GM18867 (cell line): ENCODE results near the gene INSYN2A.

Experiments used
- ATAC-seq: cut with Tn5 transposase; IDR thresholded peaks from one replicate; pipeline ENCODE4 v1.9.1; 2021; ENCODE audit warnings: mild to moderate bottlenecking, moderate library complexity; ENCODE audit not compliant: unreplicated experiment

INSYN2A gene

DNA sequence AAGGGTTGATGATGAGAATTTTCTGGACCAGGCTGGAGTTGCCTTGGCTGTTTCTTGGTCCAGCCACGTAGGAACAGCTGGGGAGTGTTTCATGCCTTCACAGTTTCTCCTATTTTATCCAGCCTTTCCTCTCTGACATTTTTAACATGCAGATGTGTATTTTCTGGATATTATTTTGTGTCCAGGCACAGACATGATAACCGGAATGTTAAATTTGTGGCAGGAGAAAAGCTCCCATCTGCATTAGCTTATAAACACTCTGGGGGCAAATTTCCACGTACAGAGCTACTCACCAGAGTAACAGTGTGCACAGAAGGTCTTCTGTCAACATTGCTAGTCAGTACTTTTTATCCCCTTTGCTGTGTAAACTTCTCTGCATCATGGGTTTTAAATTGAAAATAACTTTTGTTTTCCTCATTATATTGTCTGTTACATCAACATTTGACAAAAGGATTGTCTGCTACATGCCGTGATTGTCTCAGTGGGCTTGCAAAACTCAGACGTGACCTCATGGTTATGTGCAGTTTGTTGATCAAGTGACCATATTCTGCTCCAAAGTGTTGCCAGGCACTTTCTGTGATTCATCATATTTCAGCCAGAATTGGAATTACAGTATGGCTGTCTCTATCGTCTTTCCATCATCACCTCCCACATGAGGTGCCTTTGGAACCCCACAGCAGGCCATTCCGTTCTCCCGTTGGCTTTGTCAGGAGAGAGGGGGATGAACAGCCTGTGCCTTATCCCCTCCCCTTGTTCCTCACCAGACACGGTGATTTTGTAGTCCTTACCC lies 41.4 kb downstream of the INSYN2A start:
- ATAC-seq, result no peak

DNA sequence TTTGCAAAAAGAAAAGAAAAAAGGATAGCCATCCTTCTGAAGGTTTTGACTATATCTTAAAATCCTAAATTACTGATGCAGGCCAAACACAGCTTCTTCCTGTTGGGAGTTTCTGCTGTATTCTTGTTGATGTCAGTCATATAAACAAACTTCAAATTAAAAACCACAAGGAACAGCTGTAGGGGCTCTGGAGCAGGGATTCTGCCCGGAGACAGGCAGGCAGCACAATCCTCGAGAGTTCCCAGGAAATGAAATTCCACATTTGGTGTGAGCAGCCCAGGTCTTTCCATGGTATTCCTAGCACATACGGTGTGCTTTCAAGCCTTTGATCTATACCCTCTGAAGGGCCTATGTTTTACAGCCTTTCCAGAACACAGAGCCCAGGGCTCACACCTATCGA lies 43.2 kb downstream of the INSYN2A start:
- no peak for ATAC-seq

DNA sequence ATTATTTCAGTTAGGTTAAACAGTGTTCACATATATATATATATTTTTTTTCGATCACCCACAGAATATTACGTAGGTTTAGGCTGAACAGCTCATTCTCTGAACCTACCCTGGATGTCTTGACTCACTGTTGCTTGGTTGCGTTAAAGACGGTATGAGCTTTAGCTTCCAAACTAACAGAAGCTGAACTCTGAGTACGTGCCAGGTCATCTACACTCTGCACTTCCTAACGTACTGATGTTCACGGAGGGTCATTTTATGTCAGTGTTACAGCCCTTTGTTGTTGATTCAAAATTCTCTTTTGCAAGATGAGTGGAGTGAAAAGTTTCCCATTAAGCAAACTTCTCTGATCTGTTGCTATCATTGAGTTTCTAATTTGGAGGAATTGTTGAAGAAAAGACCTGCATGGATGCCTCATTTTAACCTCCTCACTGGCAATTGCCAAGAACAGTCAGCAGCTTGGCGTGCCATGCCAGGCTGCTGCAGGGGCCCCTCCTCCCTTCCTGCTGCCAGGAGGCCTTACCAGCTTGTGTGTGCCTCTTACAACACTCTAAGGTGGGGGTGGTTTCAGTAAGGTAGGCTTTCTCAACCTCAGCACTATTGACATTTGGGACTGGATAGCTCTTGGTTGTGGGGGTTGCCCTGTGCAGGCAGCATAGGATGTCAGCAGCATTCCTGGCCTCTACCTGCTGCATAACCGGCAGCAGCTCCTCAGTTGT lies 44.3 kb downstream of the INSYN2A start:
- ATAC-seq, result no peak

DNA sequence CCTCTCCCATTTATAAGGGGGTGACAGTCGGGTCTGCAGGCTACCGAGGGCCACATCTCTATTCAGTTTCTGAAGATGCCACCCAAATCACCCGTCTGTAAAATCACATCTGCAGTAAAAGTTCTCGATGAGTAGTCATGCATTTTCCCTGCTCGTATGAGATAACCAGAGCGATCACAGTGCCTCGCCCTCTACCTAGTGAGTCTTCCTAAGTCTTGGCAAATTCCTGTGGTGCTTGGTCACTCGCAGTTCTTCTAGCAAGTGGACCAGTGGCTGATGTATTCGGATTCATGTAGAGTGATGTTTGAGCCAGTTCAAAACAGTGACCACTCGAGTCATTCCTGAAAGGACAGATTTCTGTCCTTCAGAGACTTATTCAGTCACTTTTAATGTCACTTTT lies 44.9 kb downstream of the INSYN2A start:
- ATAC-seq, result no peak

DNA sequence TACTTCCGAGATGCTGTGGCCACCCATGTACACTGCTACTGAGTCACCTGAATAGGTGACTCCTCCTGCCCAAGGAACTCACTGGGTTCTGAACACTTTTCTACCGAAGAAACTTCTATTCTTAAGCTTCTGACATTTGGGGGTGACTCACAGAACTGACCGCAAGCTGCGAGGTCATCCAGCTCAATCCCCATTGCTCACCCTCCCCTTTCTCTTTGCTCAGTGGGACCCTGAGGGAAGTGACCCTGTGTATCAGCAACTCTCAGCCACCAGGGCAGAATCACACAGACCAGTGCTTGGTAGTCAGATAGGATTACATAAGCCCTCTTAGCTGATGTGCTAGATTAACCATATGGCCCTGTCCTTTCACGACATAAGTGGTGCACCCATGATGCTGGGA lies 46.3 kb downstream of the INSYN2A start:
- ATAC-seq, result no peak

DNA sequence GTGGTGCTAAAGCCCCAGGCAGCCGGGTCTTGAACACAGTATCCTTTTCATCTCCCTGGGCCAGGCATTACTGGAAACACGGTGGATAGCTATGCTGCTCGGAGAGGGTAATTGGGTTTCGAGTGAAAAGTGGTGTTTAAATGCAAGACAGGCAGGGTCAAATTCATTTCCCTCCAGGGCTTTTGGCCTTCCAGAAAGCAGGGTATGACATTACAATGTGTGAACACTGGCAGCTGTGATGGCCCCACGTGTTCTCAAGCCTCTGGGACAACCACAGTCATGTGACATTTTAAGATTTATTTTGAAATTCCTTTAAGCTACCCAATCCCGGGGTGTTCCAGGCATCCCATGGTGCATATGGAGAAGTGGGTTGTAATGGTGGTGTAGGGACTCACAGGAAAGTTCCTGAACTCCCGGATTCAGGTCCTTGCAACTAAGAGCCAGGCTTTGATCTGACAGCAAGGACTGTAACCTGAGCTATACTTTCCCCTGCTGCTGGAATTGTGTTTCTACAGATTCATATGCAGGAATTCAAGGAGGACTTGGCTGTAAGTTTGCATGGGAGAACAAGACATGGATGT lies 46.8 kb downstream of the INSYN2A start:
- ATAC-seq, result no peak

DNA sequence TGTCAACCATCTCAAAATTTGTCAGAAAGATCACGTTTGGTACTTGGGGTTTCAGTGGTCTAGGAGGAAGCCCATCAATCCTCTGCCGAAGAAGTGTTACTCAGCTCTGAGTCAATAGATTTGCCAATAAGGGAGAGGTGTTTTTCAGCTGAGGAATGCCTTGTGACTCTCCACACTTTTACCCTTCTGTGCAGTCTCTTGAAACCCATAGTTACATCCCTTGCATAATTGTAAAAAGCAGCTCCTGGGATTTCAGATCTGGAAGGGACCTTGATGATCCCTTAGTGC lies 47.5 kb downstream of the INSYN2A start:
- no peak for ATAC-seq

DNA sequence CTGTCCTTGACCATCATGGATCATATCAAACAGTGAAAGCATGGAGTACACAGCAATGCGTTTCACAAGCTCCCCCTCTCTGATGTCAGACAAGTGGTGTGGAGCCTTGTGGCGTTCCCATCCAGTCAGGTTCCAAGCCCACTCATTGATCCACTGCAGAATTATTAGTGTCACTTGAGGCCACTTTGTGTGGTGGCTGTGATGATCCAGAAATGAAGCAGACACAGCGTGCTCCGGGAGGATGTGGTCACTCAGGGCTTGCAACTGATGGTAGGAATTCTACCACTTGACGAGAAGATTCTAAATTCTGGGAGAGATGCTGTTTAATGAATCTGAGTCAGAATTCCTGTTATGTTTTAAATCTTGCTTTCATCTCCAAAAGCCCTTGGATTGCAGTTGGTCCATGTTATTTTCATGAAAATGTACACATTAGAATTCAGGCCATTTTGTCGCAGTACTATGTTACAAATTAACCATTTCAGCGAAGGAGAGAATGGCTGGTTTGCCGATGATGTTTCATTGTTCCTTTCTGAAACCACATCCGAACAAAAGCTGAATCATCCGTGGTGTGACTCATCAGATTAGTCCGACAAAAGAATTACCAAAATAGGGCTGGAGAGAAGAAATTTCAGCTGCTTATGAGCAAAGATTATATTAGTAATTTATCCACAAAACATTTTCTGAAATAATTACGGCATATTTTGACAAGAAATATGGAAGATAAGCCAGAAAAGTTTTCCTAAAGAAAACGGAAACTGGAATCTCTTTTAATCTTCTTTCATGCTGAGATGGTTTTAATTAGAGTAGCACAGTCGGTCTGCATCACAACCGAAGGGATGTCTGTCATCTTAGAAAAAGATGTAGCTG lies 48.1 kb downstream of the INSYN2A start:
- ATAC-seq, result no peak

DNA sequence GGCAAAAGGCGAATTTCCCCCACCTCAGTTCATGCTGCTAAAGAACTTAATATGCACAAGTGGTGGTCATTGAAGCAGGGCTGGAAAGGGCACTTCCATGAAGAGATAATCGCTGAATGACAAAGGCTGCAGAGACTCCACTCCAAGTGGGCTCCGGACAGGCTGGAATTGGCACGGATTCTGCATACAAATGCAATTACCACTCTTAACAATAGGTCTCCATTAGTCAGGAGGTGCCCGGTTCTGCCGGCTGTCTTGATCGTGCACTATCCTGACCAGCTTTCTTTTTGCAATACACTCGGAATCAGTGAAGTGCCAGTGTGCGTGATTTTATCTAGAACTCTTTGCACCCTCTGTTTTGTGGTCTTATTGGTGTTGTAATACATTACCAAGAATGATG lies 49.7 kb downstream of the INSYN2A start:
- ATAC-seq, result no peak
